GM18526 (cell line): ENCODE results near the gene SH2D4B.

Source experiments
- POLR2A ChIP-seq: IDR thresholded peaks from 3 replicates; pipeline ENCODE4 v1.6.1; 2011; ENCODE audit not compliant: insufficient read length; ENCODE audit errors: extremely low read depth

The SH2D4B gene

GRCh38 chr10:80500572-80501380, 36.9 kb upstream of the SH2D4B start:
- TF ChIP-seq POLR2A: no peak

GRCh38 chr10:80501381-80501912, 36.3 kb upstream of the SH2D4B start:
- TF ChIP-seq POLR2A: no peak

- no peak for TF ChIP-seq POLR2A
These were observed 35.7 kb upstream of the SH2D4B start for GRCh38 chr10:80501913-80502521.

- no peak for TF ChIP-seq POLR2A
These were observed 34.8 kb upstream of the SH2D4B start for GRCh38 chr10:80502621-80503583.

GRCh38 chr10:80503584-80504157, 34.0 kb upstream of the SH2D4B start:
- TF ChIP-seq POLR2A: no peak

- no peak for TF ChIP-seq POLR2A
These were observed 33.4 kb upstream of the SH2D4B start for GRCh38 chr10:80504158-80504811.

GRCh38 chr10:80504897-80505465, 32.7 kb upstream of the SH2D4B start:
- TF ChIP-seq POLR2A: no peak

- TF ChIP-seq POLR2A: no peak
These were observed 31.5 kb upstream of the SH2D4B start for GRCh38 chr10:80506189-80506575.

GRCh38 chr10:80506836-80507487, 30.7 kb upstream of the SH2D4B start:
- TF ChIP-seq POLR2A: no peak

GRCh38 chr10:80509108-80509402, 28.6 kb upstream of the SH2D4B start:
- TF ChIP-seq POLR2A: no peak

GRCh38 chr10:80509403-80510161, 28.1 kb upstream of the SH2D4B start:
- TF ChIP-seq POLR2A: no peak

- TF ChIP-seq POLR2A: no peak
These were observed 25.6 kb upstream of the SH2D4B start for GRCh38 chr10:80512031-80512526.

GRCh38 chr10:80513106-80513505, 24.6 kb upstream of the SH2D4B start:
- no peak for TF ChIP-seq POLR2A
